ENCODE results near the gene TSPAN18. TPM values are rescaled to one million over a fixed set of nuclear protein-coding genes. Genes with fewer than 3 reads are reported as not detected.

Gene TSPAN18
- total and polyA plus RNA-seq, 10 of the 15 experiments (the other 5 are each of a cell fraction or from before 2014, with no cell fraction given) = 0.02 to 0.77 (median 0.13) TPM; not detected in 1

DNA sequence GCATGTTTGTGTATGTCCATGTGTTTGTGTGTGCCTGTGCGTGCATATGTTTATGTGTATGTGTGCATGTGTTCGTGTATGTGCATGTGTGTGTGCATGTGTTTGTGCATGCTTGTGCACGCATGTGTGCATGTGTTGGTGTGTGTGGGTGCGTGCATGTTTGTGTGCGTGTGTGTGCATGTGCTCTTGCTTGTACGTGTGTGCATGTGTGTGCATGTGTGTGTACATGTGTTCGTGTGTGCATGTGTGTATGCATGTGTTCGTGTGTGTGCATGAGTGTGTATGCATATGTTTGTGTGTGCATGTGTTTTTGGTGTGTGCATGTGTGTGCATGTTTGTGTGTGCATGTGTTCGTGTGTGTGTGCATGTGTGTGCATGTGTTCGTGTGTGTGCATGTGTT, 63.4 kb downstream of the TSPAN18 start:
- in situ Hi-C loops (cut with MboI) = no loop called here
- SMC1A ChIA-PET (ENCODE audit: uncharacterized antibody, unreplicated experiment) = no interaction called here

More for the DNA sequence above, 63.4 kb downstream of the TSPAN18 start:
- no TSS peak for BruUV-seq (replicated peaks)
- Histone ChIP-seq H4K20me1 (ENCODE audit: control insufficient read depth, insufficient read depth) (no peaks in the 10 kb centered on the region; the same call in 1 of the 2 replicates), H3K4me3 (no peak overlapping the region), H3K27ac (ENCODE audit: control insufficient read depth, insufficient read depth) (no peak overlapping the region), H3K9ac (ENCODE audit: control insufficient read depth, insufficient read depth, low read length) (no peak overlapping the region), H3K4me1 (ENCODE audit: control insufficient read depth, insufficient read depth, low read length) (no peaks in the 10 kb centered on the region), H2AFZ (ENCODE audit: control insufficient read depth, low read depth, low read length) (no peak overlapping the region), H3K27me3 (replicated peaks in 1 of 2; ENCODE audit: control insufficient read depth in 2 of 2, insufficient read depth in 2 of 2, low read length in 1 of 2) (peaks cover 0 to 2% of the 10 kb centered on the region in 2 experiments; a peak in 1 of 4 replicates), H3K9me3 (replicated peaks; ENCODE audit: control insufficient read depth, insufficient read depth, low read length) (no peaks in the 10 kb centered on the region), H3K79me2 (ENCODE audit: control insufficient read depth, insufficient read depth, low read length) (no peaks in the 10 kb centered on the region), H3K36me3 (ENCODE audit: control insufficient read depth in 2 of 2, insufficient read depth in 2 of 2, low read length in 1 of 2) (no peaks in the 10 kb centered on the region), H3K4me2 (ENCODE audit: control insufficient read depth, insufficient read depth) (no peak overlapping the region)
- no peak for ATAC-seq
- intact Hi-C loops (cut with micrococcal nuclease; ENCODE audit: unreplicated experiment) = no loop called here
- ChIA-PET RAD21 (ENCODE audit: unreplicated experiment) (no interaction called here), CTCF (no interaction called here), POLR2A (no interaction called here)
- FAIRE-seq = no peak
- no peak for DNase-seq (ENCODE audit: low read depth, low spot score)
- TF ChIP-seq, protein P1, sequence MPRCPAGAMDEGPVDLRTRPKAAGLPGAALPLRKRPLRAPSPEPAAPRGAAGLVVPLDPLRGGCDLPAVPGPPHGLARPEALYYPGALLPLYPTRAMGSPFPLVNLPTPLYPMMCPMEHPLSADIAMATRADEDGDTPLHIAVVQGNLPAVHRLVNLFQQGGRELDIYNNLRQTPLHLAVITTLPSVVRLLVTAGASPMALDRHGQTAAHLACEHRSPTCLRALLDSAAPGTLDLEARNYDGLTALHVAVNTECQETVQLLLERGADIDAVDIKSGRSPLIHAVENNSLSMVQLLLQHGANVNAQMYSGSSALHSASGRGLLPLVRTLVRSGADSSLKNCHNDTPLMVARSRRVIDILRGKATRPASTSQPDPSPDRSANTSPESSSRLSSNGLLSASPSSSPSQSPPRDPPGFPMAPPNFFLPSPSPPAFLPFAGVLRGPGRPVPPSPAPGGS (IDR thresholded peaks at IDR 0.05; ENCODE audit: borderline replicate concordance, insufficient read depth, low read depth, low read length, poor library complexity, severe bottlenecking) = no peak
- TF ChIP-seq RFX5 (IDR thresholded peaks at IDR 0.05; ENCODE audit: low read depth, low read length) = no peak
- TF ChIP-seq, protein P2, sequence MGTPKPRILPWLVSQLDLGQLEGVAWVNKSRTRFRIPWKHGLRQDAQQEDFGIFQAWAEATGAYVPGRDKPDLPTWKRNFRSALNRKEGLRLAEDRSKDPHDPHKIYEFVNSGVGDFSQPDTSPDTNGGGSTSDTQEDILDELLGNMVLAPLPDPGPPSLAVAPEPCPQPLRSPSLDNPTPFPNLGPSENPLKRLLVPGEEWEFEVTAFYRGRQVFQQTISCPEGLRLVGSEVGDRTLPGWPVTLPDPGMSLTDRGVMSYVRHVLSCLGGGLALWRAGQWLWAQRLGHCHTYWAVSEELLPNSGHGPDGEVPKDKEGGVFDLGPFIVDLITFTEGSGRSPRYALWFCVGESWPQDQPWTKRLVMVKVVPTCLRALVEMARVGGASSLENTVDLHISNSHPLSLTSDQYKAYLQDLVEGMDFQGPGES (IDR thresholded peaks at IDR 0.05) = no peak
- no peak for TF ChIP-seq EED (IDR thresholded peaks at IDR 0.05; ENCODE audit: low read depth)
- TF ChIP-seq PML (IDR thresholded peaks at IDR 0.05; ENCODE audit: low read length) = no peak
- TF ChIP-seq STAT1 (conservative IDR thresholded peaks at IDR 0.05) = no peak
- TF ChIP-seq, protein P3, sequence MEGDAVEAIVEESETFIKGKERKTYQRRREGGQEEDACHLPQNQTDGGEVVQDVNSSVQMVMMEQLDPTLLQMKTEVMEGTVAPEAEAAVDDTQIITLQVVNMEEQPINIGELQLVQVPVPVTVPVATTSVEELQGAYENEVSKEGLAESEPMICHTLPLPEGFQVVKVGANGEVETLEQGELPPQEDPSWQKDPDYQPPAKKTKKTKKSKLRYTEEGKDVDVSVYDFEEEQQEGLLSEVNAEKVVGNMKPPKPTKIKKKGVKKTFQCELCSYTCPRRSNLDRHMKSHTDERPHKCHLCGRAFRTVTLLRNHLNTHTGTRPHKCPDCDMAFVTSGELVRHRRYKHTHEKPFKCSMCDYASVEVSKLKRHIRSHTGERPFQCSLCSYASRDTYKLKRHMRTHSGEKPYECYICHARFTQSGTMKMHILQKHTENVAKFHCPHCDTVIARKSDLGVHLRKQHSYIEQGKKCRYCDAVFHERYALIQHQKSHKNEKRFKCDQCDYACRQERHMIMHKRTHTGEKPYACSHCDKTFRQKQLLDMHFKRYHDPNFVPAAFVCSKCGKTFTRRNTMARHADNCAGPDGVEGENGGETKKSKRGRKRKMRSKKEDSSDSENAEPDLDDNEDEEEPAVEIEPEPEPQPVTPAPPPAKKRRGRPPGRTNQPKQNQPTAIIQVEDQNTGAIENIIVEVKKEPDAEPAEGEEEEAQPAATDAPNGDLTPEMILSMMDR (IDR thresholded peaks at IDR 0.05 in 2 of 3, conservative IDR thresholded peaks at IDR 0.05 in 1 of 3; ENCODE audit: control insufficient read depth in 2 of 3, extremely low read depth in 1 of 3, insufficient read depth in 1 of 3, low read depth in 3 of 3, low read length in 3 of 3) = no peak
- no peak for TF ChIP-seq SP1 (IDR thresholded peaks at IDR 0.05; ENCODE audit: low read depth, low read length)
- TF ChIP-seq SUZ12 (IDR thresholded peaks at IDR 0.05; ENCODE audit: unreplicated experiment) = no peak
- TF ChIP-seq, protein P4, sequence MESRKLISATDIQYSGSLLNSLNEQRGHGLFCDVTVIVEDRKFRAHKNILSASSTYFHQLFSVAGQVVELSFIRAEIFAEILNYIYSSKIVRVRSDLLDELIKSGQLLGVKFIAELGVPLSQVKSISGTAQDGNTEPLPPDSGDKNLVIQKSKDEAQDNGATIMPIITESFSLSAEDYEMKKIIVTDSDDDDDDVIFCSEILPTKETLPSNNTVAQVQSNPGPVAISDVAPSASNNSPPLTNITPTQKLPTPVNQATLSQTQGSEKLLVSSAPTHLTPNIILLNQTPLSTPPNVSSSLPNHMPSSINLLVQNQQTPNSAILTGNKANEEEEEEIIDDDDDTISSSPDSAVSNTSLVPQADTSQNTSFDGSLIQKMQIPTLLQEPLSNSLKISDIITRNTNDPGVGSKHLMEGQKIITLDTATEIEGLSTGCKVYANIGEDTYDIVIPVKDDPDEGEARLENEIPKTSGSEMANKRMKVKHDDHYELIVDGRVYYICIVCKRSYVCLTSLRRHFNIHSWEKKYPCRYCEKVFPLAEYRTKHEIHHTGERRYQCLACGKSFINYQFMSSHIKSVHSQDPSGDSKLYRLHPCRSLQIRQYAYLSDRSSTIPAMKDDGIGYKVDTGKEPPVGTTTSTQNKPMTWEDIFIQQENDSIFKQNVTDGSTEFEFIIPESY (IDR thresholded peaks at IDR 0.05) = no peak
- TF ChIP-seq, protein P5, sequence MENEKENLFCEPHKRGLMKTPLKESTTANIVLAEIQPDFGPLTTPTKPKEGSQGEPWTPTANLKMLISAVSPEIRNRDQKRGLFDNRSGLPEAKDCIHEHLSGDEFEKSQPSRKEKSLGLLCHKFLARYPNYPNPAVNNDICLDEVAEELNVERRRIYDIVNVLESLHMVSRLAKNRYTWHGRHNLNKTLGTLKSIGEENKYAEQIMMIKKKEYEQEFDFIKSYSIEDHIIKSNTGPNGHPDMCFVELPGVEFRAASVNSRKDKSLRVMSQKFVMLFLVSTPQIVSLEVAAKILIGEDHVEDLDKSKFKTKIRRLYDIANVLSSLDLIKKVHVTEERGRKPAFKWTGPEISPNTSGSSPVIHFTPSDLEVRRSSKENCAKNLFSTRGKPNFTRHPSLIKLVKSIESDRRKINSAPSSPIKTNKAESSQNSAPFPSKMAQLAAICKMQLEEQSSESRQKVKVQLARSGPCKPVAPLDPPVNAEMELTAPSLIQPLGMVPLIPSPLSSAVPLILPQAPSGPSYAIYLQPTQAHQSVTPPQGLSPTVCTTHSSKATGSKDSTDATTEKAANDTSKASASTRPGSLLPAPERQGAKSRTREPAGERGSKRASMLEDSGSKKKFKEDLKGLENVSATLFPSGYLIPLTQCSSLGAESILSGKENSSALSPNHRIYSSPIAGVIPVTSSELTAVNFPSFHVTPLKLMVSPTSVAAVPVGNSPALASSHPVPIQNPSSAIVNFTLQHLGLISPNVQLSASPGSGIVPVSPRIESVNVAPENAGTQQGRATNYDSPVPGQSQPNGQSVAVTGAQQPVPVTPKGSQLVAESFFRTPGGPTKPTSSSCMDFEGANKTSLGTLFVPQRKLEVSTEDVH (IDR thresholded peaks at IDR 0.05; ENCODE audit: low read depth, partially characterized antibody) = no peak
- no peak for TF ChIP-seq ESRRA (IDR thresholded peaks at IDR 0.05; ENCODE audit: low read length)
- TF ChIP-seq ASH2L (IDR thresholded peaks at IDR 0.05; ENCODE audit: borderline replicate concordance, low read depth) = no peak
- no peak for TF ChIP-seq CBFB (IDR thresholded peaks at IDR 0.05; ENCODE audit: low read depth)
- TF ChIP-seq SPI1 (IDR thresholded peaks at IDR 0.05; ENCODE audit: borderline replicate concordance, insufficient read depth, low read depth, low read length) = no peak
- no peak for TF ChIP-seq SMARCA5 (IDR thresholded peaks at IDR 0.05)
- 41% methylated on average over 10 of the region's 10 CpGs for WGBS (ENCODE audit: insufficient coverage, insufficient replicate concordance, low lambda C conversion rate, missing lambda C conversion rate)
